H1 (cell line): ENCODE data around the gene KATNAL1. TPM values are rescaled to one million over a fixed set of nuclear protein-coding genes. Genes with fewer than 3 reads are reported as not detected.

Experiments
- CBX5 ChIP-seq: fragments of 300-800, 300-1000 bp; sonication (generic); IDR thresholded peaks from 2 replicates; pipeline ENCODE4 v1.7.1; 2016; ENCODE audit warnings: antibody characterized with exemption, low read length, low read depth
- EZH2 ChIP-seq: fragments of 200-600 bp; sonication (generic); IDR thresholded peaks from 2 replicates; pipeline ENCODE4 v1.7.1; 2012; ENCODE audit warnings: low read depth, mild to moderate bottlenecking, moderate library complexity, low read length, inconsistent platforms; ENCODE audit not compliant: severe bottlenecking
- KDM1A ChIP-seq: fragments of 200-600, 300-600 bp; sonication (generic); IDR thresholded peaks from 2 replicates; pipeline ENCODE4 v1.7.1; 2016; ENCODE audit warnings: mild to moderate bottlenecking, low read length, borderline replicate concordance
- KDM5A ChIP-seq: fragments of 200-600 bp; IDR thresholded peaks from 2 replicates; pipeline ENCODE4 v1.7.1; 2012; ENCODE audit warnings: mild to moderate bottlenecking, low read length, inconsistent platforms, mixed read lengths
- MAFK ChIP-seq: IDR thresholded peaks from 2 replicates; pipeline ENCODE4 v1.6.1; 2012; ENCODE audit warnings: low read depth, mild to moderate bottlenecking, improper control_type of control experiment, low read length
- POLR2AphosphoS5 ChIP-seq: IDR thresholded peaks from 2 replicates; pipeline ENCODE4 v1.6.1; 2011; ENCODE audit warnings: low read depth, low read length
- polyA plus RNA-seq, 7 experiments: library from polyadenylated mRNA; depleted of rRNA in 3 of 7; stranded (reverse) in 5 of 7; unstranded in 2 of 7; fragments of >200 nt in 5 of 7; fragments of 200-250 nt in 2 of 7; gene quantifications; 1 replicate in 5 of 7; 2 replicates in 1 of 7; 4 replicates in 1 of 7; pipeline versions ENCODE4 v1.2.1 to v1.2.3, GENCODE V29; 2011 to 2013; ENCODE audit warnings: missing spikeins in 2 of 7, mixed read lengths in 2 of 7
- total RNA-seq: library from RNA; stranded (reverse); fragmentation: NEBNext Ultra II Directional; extraction: Animal tissue kit (Norgen Biotek cat#: 25700); gene quantifications from 2 replicates; pipeline ENCODE4 v1.2.1, GENCODE V29; 2021

KATNAL1 gene
- total and polyA plus RNA-seq, 2 of the 8 experiments (the other 6 are each of a cell fraction or from before 2014, with no cell fraction given), result 4.0 to 13.2 TPM

- TF ChIP-seq POLR2AphosphoS5 (no peak), EZH2 (no peak), KDM5A (no peak), KDM1A (no peak), CBX5 (no peak), MAFK (no peak; the same call in 1 of the 2 replicates)
- TF ChIP-seq, all 59 proteins: peak for 0
Observed at GRCh38 chr13:30192320-30193093, 114.8 kb downstream of the KATNAL1 start (continued).
